Fibroblast of lung (primary cell): ENCODE results near the gene ARPC5.

Experiments
- EZH2 ChIP-seq: IDR thresholded peaks from 2 replicates; pipeline ENCODE4 v1.5.1; 2012; ENCODE audit warnings: low read length, control low read depth, mild to moderate bottlenecking; ENCODE audit errors: missing control alignments
- TF ChIP-seq, protein P1 (sequence below), 2 donors: IDR thresholded peaks in 1 of 2; conservative IDR thresholded peaks in 1 of 2; 1 replicate in 1 of 2; 2 replicates in 1 of 2; pipeline ENCODE4 v1.5.1; 2011 to 2012; ENCODE audit warnings: low read length in 2 of 2, control low read depth in 1 of 2, inconsistent platforms in 1 of 2, low read depth in 1 of 2, mild to moderate bottlenecking in 1 of 2

DNA sequence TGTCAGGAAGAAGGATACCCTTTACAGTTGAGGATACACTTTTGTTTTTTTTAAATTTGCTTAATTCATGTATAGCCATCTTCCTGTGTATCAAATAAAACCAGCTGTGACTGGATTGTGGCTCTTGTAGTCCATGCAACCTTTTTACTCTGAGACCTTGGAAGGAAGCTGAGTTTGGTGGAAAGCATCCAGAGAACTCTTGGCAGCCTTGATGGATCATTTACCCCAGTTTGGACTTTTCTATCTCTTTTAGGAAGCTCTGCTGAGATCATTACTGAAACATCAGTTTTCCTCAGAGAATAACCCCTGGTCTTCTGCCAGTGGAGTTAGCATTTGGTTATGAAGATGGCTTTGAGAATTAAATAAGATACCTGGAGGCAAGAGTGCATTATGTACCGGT, 38.8 kb upstream of the ARPC5 start:
- TF ChIP-seq, protein P1, sequence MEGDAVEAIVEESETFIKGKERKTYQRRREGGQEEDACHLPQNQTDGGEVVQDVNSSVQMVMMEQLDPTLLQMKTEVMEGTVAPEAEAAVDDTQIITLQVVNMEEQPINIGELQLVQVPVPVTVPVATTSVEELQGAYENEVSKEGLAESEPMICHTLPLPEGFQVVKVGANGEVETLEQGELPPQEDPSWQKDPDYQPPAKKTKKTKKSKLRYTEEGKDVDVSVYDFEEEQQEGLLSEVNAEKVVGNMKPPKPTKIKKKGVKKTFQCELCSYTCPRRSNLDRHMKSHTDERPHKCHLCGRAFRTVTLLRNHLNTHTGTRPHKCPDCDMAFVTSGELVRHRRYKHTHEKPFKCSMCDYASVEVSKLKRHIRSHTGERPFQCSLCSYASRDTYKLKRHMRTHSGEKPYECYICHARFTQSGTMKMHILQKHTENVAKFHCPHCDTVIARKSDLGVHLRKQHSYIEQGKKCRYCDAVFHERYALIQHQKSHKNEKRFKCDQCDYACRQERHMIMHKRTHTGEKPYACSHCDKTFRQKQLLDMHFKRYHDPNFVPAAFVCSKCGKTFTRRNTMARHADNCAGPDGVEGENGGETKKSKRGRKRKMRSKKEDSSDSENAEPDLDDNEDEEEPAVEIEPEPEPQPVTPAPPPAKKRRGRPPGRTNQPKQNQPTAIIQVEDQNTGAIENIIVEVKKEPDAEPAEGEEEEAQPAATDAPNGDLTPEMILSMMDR (conservative IDR thresholded peaks at IDR 0.05 in 1 of 2, IDR thresholded peaks at IDR 0.05 in 1 of 2; ENCODE audit: low read depth in 1 of 2, low read length in 2 of 2), result no peak
- TF ChIP-seq EZH2, result no peak
